A549 (cell line): ENCODE measurements around the gene ALDH1A1. TPM values are rescaled to one million over a fixed set of nuclear protein-coding genes. Genes with fewer than 3 reads are reported as not detected.

ENCODE experiments used
- ATAC-seq, 2 experiments: fragments of 200-7000 bp in 1 of 2; fragments of >200 bp in 1 of 2; cut with Nextera tagmentation in 1 of 2; cut with Tn5 transposase in 1 of 2; 3 replicates each; pipeline versions ENCODE4 v1.8.0 to v1.9.1; 2018 to 2020; ENCODE audit warnings: mild to moderate bottlenecking in 1 of 2, moderate library complexity in 1 of 2
- CTCF ChIA-PET: fragments of 300-600 bp; sonication (Branson Sonifier 250); formaldehyde crosslinking; extraction: SDS; loops from one replicate; lab custom pipeline; 2021; ENCODE audit warnings: antibody characterized with exemption, inconsistent platforms; lab: Yijun Ruan, JAX
- POLR2A ChIA-PET: fragments of 350-600 bp; formaldehyde crosslinking; extraction: SDS; loops from one replicate; lab custom pipeline; 2021; ENCODE audit warnings: antibody characterized with exemption, inconsistent platforms; lab: Yijun Ruan, JAX
- DNase-seq, 2 experiments: peaks; one replicate each; pipeline versions ENCODE4 v3.0.0 to v3.0.0-alpha.2; 2011 to 2016; ENCODE audit warnings: low read depth in 1 of 2, low spot score in 1 of 2
- FAIRE-seq: peaks from 2 replicates; lab custom pipeline; 2011; peaks lifted over from hg19 to GRCh38; lab: Jason Lieb, UNC
- H3K27ac ChIP-seq, 2 experiments: fragments of >200 bp; sonication (Bioruptor Twin); formaldehyde crosslinking; 3 replicates each; pipeline ENCODE4 v1.5.1; 2016 to 2017
- H3K4me1 ChIP-seq: fragments of >200 bp; sonication (Bioruptor Twin); formaldehyde crosslinking; 3 replicates; pipeline ENCODE4 v1.6.1; 2016
- H3K4me2 ChIP-seq: fragments of >200 bp; sonication (Bioruptor Twin); formaldehyde crosslinking; 3 replicates; pipeline ENCODE4 v1.6.1; 2016
- H3K4me3 ChIP-seq: fragments of >200 bp; sonication (Bioruptor Twin); formaldehyde crosslinking; 3 replicates; pipeline ENCODE4 v1.5.1; 2016
- H3K9me3 ChIP-seq: fragments of >200 bp; sonication (Bioruptor Twin); formaldehyde crosslinking; 3 replicates; pipeline ENCODE4 v1.6.1; 2016
- BHLHE40 ChIP-seq: IDR thresholded peaks from 2 replicates; pipeline ENCODE4 v1.6.1; 2012; ENCODE audit warnings: low read depth, low read length, inconsistent platforms
- CHD2 ChIP-seq: fragments of 150-350 bp; IDR thresholded peaks from 2 replicates; pipeline ENCODE4 v1.6.1; 2014; ENCODE audit warnings: low read length; ENCODE audit not compliant: partially characterized antibody
- E2F6 ChIP-seq: IDR thresholded peaks from 2 replicates; pipeline ENCODE4 v1.6.1; 2012; ENCODE audit warnings: low read depth, borderline replicate concordance
- EHF ChIP-seq: fragments of 250-450 bp; sonication (Bioruptor Pico); IDR thresholded peaks from 2 replicates; pipeline ENCODE4 v1.5.0; 2020; ENCODE audit warnings: mild to moderate bottlenecking
- ELK1 ChIP-seq: fragments of 150-350 bp; IDR thresholded peaks from 2 replicates; pipeline ENCODE4 v1.6.1; 2014; ENCODE audit warnings: low read depth, mild to moderate bottlenecking, low read length
- ESRRA ChIP-seq: fragments of 150-350 bp; IDR thresholded peaks from 2 replicates; pipeline ENCODE4 v1.6.1; 2014; ENCODE audit warnings: mild to moderate bottlenecking, low read length, borderline replicate concordance
- FOSB ChIP-seq: fragments of 250-450 bp; sonication (Bioruptor Pico); IDR thresholded peaks from 2 replicates; pipeline ENCODE4 v1.5.0; 2020; ENCODE audit warnings: mild to moderate bottlenecking, moderate library complexity
- FOXS1 ChIP-seq: fragments of 250-450 bp; sonication (Bioruptor Pico); IDR thresholded peaks from 2 replicates; pipeline ENCODE4 v1.5.0; 2020; ENCODE audit warnings: mild to moderate bottlenecking, moderate library complexity
- GATA3 ChIP-seq: IDR thresholded peaks from 2 replicates; pipeline ENCODE4 v1.6.1; 2012; ENCODE audit warnings: borderline replicate concordance
- HDAC2 ChIP-seq: fragments of 200-600 bp; sonication (generic); IDR thresholded peaks from 2 replicates; pipeline ENCODE4 v1.6.1; 2016
- HES2 ChIP-seq: fragments of >200 bp; sonication (Bioruptor Twin); formaldehyde crosslinking; IDR thresholded peaks from 2 replicates; pipeline ENCODE4 v1.6.1; 2016
- HEYL ChIP-seq: fragments of 250-450 bp; sonication (Bioruptor Pico); IDR thresholded peaks from 2 replicates; pipeline ENCODE4 v1.8.0; 2021; ENCODE audit warnings: mild to moderate bottlenecking, moderate library complexity
- HMGXB4 ChIP-seq: fragments of 250-450 bp; sonication (Bioruptor Pico); IDR thresholded peaks from 2 replicates; pipeline ENCODE4 v1.5.0; 2021; ENCODE audit warnings: mild to moderate bottlenecking, moderate library complexity, borderline replicate concordance
- HOXA7 ChIP-seq: fragments of 250-450 bp; sonication (Bioruptor Pico); IDR thresholded peaks from 2 replicates; pipeline ENCODE4 v1.5.0; 2020; ENCODE audit warnings: mild to moderate bottlenecking, moderate library complexity
- JUN ChIP-seq, 2 experiments: fragments of >200 bp; sonication (Bioruptor Twin); formaldehyde crosslinking; IDR thresholded peaks; 2 replicates in 1 of 2; 3 replicates in 1 of 2; pipeline ENCODE4 v1.6.1; 2016 to 2017
- JUNB ChIP-seq: fragments of >200 bp; sonication (Bioruptor Twin); formaldehyde crosslinking; IDR thresholded peaks from 2 replicates; pipeline ENCODE4 v1.6.1; 2016
- KDM5A ChIP-seq: fragments of 200-600 bp; sonication (generic); IDR thresholded peaks from 2 replicates; pipeline ENCODE4 v1.6.1; 2016; ENCODE audit warnings: antibody characterized with exemption, mild to moderate bottlenecking
- MAZ ChIP-seq: fragments of 150-350 bp; IDR thresholded peaks from 2 replicates; pipeline ENCODE4 v1.6.1; 2014; ENCODE audit warnings: antibody characterized with exemption, low read depth, low read length, borderline replicate concordance
- MYC ChIP-seq: IDR thresholded peaks from 2 replicates; pipeline ENCODE4 v1.6.1; 2012; ENCODE audit warnings: mild to moderate bottlenecking, inconsistent platforms, low read length, improper control_type of control experiment, borderline replicate concordance
- POLR2AphosphoS2 ChIP-seq: conservative IDR thresholded peaks from 2 replicates; pipeline ENCODE4 v1.6.1; 2012; ENCODE audit warnings: low read length, improper control_type of control experiment, inconsistent platforms
- RAD21 ChIP-seq, 2 experiments: fragments of >200 bp in 1 of 2; sonication (Bioruptor Twin) in 1 of 2; formaldehyde crosslinking in 1 of 2; IDR thresholded peaks in 1 of 2; conservative IDR thresholded peaks in 1 of 2; 2 replicates in 1 of 2; 3 replicates in 1 of 2; pipeline ENCODE4 v1.6.1; 2012 to 2018; ENCODE audit warnings: inconsistent platforms in 1 of 2
- RARB ChIP-seq: fragments of 250-450 bp; sonication (Bioruptor Pico); IDR thresholded peaks from 2 replicates; pipeline ENCODE4 v1.8.0; 2021; ENCODE audit warnings: mild to moderate bottlenecking, moderate library complexity
- RCOR1 ChIP-seq: fragments of 150-350 bp; IDR thresholded peaks from 2 replicates; pipeline ENCODE4 v1.6.1; 2014; ENCODE audit warnings: antibody characterized with exemption, low read length, low read depth
- RNF2 ChIP-seq: fragments of 200-600 bp; sonication (generic); IDR thresholded peaks from 2 replicates; pipeline ENCODE4 v1.6.1; 2016; ENCODE audit warnings: low read depth, mild to moderate bottlenecking, antibody characterized with exemption, moderate library complexity, borderline replicate concordance
- TP53 ChIP-seq: fragments of 250-450 bp; sonication (Bioruptor Pico); IDR thresholded peaks from 2 replicates; pipeline ENCODE4 v1.5.0; 2021; ENCODE audit warnings: mild to moderate bottlenecking, moderate library complexity
- USF2 ChIP-seq: fragments of 450-650 bp; IDR thresholded peaks from 2 replicates; pipeline ENCODE4 v1.6.1; 2014; ENCODE audit warnings: antibody characterized with exemption
- ZFP36 ChIP-seq: fragments of 450-650 bp; IDR thresholded peaks from 2 replicates; pipeline ENCODE4 v1.6.1; 2014; ENCODE audit warnings: borderline replicate concordance; ENCODE audit not compliant: partially characterized antibody
- ZNF302 ChIP-seq: fragments of 250-450 bp; sonication (Bioruptor Pico); IDR thresholded peaks from 2 replicates; pipeline ENCODE4 v1.9.0; 2021; ENCODE audit warnings: inconsistent platforms, mild to moderate bottlenecking, moderate library complexity
- WGBS: methylation state at CpG from one replicate; pipeline ENCODE4 v1.1.6; 2017; ENCODE audit errors: missing lambda C conversion rate; 5-methylcytosine and 5-hydroxymethylcytosine counted together
- polyA plus RNA-seq, 4 experiments: library from polyadenylated mRNA; depleted of rRNA in 3 of 4; stranded (reverse); fragments of >200 nt; fragmentation: RNase III in 1 of 4; extraction: RNeasy Plus Mini Kit Qiagen cat#74134 plus additional on column Dnase treatment in 1 of 4; gene quantifications; 2 replicates in 3 of 4; 3 replicates in 1 of 4; pipeline ENCODE4 v1.2.3, GENCODE V29; 2011 to 2017

Gene ALDH1A1
- polyA plus RNA-seq, 2 of the 4 experiments (the other 2 are of a cell fraction), result 8,617 to 9,987 TPM

- no peak for TF ChIP-seq RCOR1
Observed at GRCh38 chr9:72921888-72922654, 30.8 kb downstream of the ALDH1A1 start (continued).

GRCh38 chr9:72919246-72919945, 33.5 kb downstream of the ALDH1A1 start:
- peak; percentile 83 for TF ChIP-seq FOSB (CRISPR knock-in tag)
- no peak for TF ChIP-seq HES2
- no peak for TF ChIP-seq MAZ
- TF ChIP-seq ESRRA, result no peak
- peak; percentile 98 for TF ChIP-seq POLR2AphosphoS2
- peak; percentile 86; the same call in 1 of the 2 replicates for TF ChIP-seq RARB (CRISPR knock-in tag)
- TF ChIP-seq EHF, result no peak
- no peak for TF ChIP-seq HDAC2
- no peak for TF ChIP-seq GATA3
- no peak for TF ChIP-seq FOXS1 (CRISPR knock-in tag)
- no peak for TF ChIP-seq BHLHE40
- TF ChIP-seq USF2, result no peak
- no peak for TF ChIP-seq CHD2
- no peak for TF ChIP-seq HEYL
- no peak for TF ChIP-seq RNF2
- TF ChIP-seq JUN (IDR thresholded peaks at IDR 0.05), result peak; percentile 41 to 69; a peak in 4 of 5 replicates
- TF ChIP-seq ZFP36, result no peak
- TF ChIP-seq E2F6, result no peak
- TF ChIP-seq KDM5A, result no peak
- no peak for TF ChIP-seq RAD21 (conservative IDR thresholded peaks at IDR 0.05 in 1 of 2, IDR thresholded peaks at IDR 0.05 in 1 of 2)
- no peak for TF ChIP-seq RCOR1
- TF ChIP-seq JUNB, result no peak
- no peak for TF ChIP-seq ZNF302 (CRISPR knock-in tag)
- TF ChIP-seq HOXA7 (CRISPR knock-in tag), result peak; percentile 93
- peak; percentile 20; the same call in 1 of the 2 replicates for TF ChIP-seq TP53 (CRISPR knock-in tag)
- TF ChIP-seq HMGXB4 (CRISPR knock-in tag), result peak; percentile 71; the same call in 1 of the 2 replicates
- TF ChIP-seq MYC, result no peak
- TF ChIP-seq ELK1, result no peak
- Histone ChIP-seq H3K4me2 (peak overlapping the region; percentile 94), H3K27ac (peak overlapping the region; percentile 72 to 75), H3K4me1 (peaks cover 100% of the 10 kb centered on the region), H3K9me3 (no peaks in the 10 kb centered on the region), H3K4me3 (peak overlapping the region; percentile 18)
- FAIRE-seq, result peak; percentile 63
- CTCF ChIA-PET, result interaction anchor here (1.0 to 5.3 kb wide), 6 partner anchors 10 to 161 kb away, joined by 3 to 36 read pairs (median 6); no protein-coding TSS in a partner anchor
- ATAC-seq, result peak; percentile 3 to 4; a peak in 3 of 6 replicates
- POLR2A ChIA-PET, result interaction anchor here (0.6 to 1.5 kb wide), 3 partner anchors 23 to 47 kb away, joined by 3 read pairs; no protein-coding TSS in a partner anchor
- no peak for DNase-seq
- WGBS, result 42% methylated on average over 4 of the region's 4 CpGs
